Subcutaneous abdominal adipose tissue (tissue), 5 donors: ENCODE measurements around the gene NKAIN2.

Experiments
- H3K27ac ChIP-seq: one replicate; pipeline ENCODE4 v1.7.0; 2013; ENCODE audit warnings: low read depth, mild to moderate bottlenecking, inconsistent platforms, low read length, moderate library complexity
- H3K27me3 ChIP-seq, 5 donors: one replicate each; pipeline ENCODE4 v1.7.0; 2013; ENCODE audit warnings: low read length in 5 of 5, inconsistent platforms in 1 of 5; ENCODE audit not compliant: control insufficient read depth in 5 of 5, insufficient read depth in 4 of 5
- H3K36me3 ChIP-seq, 5 donors: one replicate each; pipeline ENCODE4 v1.7.0; 2013; ENCODE audit warnings: low read length in 5 of 5; ENCODE audit not compliant: control insufficient read depth in 5 of 5, insufficient read depth in 5 of 5
- H3K4me1 ChIP-seq, 5 donors: one replicate each; pipeline ENCODE4 v1.7.0; 2013; ENCODE audit warnings: low read length in 5 of 5, mild to moderate bottlenecking in 3 of 5, moderate library complexity in 1 of 5; ENCODE audit not compliant: control insufficient read depth in 5 of 5, insufficient read depth in 5 of 5
- H3K4me3 ChIP-seq, 5 donors: one replicate each; pipeline ENCODE4 v1.7.0; 2013; ENCODE audit warnings: low read length in 5 of 5, low read depth in 1 of 5
- H3K9ac ChIP-seq, 5 donors: one replicate each; pipeline ENCODE4 v1.7.0; 2013; ENCODE audit warnings: low read length in 5 of 5, mild to moderate bottlenecking in 4 of 5, moderate library complexity in 3 of 5
- H3K9me3 ChIP-seq, 5 donors: one replicate each; pipeline ENCODE4 v1.7.0; 2013; ENCODE audit warnings: low read length in 5 of 5; ENCODE audit not compliant: control insufficient read depth in 5 of 5
- donor health status: healthy.
- donor health status: healthy.
- donor health status: healthy.
- donor health status: healthy.
- donor health status: healthy.

NKAIN2 gene

GRCh38 chr6:124798942-124799496 is 995.4 kb downstream of the NKAIN2 start:
- H3K9me3 ChIP-seq: no peaks in the 10 kb centered on the region
- no peaks in the 10 kb centered on the region for H3K36me3 ChIP-seq
- no peak overlapping the region for H3K9ac ChIP-seq
- H3K4me1 ChIP-seq: no peaks in the 10 kb centered on the region
- no peaks in the 10 kb centered on the region for H3K27me3 ChIP-seq
- no peak overlapping the region for H3K4me3 ChIP-seq
- H3K27ac ChIP-seq: no peak overlapping the region

GRCh38 chr6:124799638-124800037 is 996.0 kb downstream of the NKAIN2 start:
- Histone ChIP-seq H3K36me3 (no peaks in the 10 kb centered on the region), H3K9me3 (no peaks in the 10 kb centered on the region), H3K27me3 (no peaks in the 10 kb centered on the region), H3K4me1 (no peaks in the 10 kb centered on the region), H3K4me3 (no peak overlapping the region), H3K27ac (no peak overlapping the region), H3K9ac (no peak overlapping the region)

GRCh38 chr6:124800222-124800621 is 996.6 kb downstream of the NKAIN2 start:
- no peak overlapping the region for H3K9ac ChIP-seq
- no peaks in the 10 kb centered on the region for H3K36me3 ChIP-seq
- no peak overlapping the region for H3K27ac ChIP-seq
- no peaks in the 10 kb centered on the region for H3K27me3 ChIP-seq
- no peaks in the 10 kb centered on the region for H3K9me3 ChIP-seq
- H3K4me3 ChIP-seq: no peak overlapping the region
- no peaks in the 10 kb centered on the region for H3K4me1 ChIP-seq

GRCh38 chr6:124812067-124812466 is 1008.4 kb downstream of the NKAIN2 start:
- H3K9me3 ChIP-seq: no peaks in the 10 kb centered on the region

GRCh38 chr6:124819346-124819745 is 1015.7 kb downstream of the NKAIN2 start:
- H3K9ac ChIP-seq: no peak overlapping the region
- H3K4me1 ChIP-seq: no peaks in the 10 kb centered on the region
- H3K9me3 ChIP-seq: no peaks in the 10 kb centered on the region

More at GRCh38 chr6:124812067-124812466, 1008.4 kb downstream of the NKAIN2 start:
- Histone ChIP-seq H3K27ac (no peak overlapping the region), H3K4me3 (no peak overlapping the region), H3K36me3 (no peaks in the 10 kb centered on the region), H3K9ac (no peak overlapping the region), H3K27me3 (no peaks in the 10 kb centered on the region), H3K4me1 (no peaks in the 10 kb centered on the region)

GRCh38 chr6:124822204-124822613 is 1018.5 kb downstream of the NKAIN2 start:
- no peaks in the 10 kb centered on the region for H3K9me3 ChIP-seq

More at GRCh38 chr6:124819346-124819745, 1015.7 kb downstream of the NKAIN2 start:
- Histone ChIP-seq H3K4me3 (no peak overlapping the region), H3K36me3 (no peaks in the 10 kb centered on the region), H3K27me3 (no peaks in the 10 kb centered on the region), H3K27ac (no peak overlapping the region)

GRCh38 chr6:124822721-124823120 is 1019.1 kb downstream of the NKAIN2 start:
- Histone ChIP-seq H3K4me1 (no peaks in the 10 kb centered on the region), H3K27ac (no peak overlapping the region), H3K9ac (no peak overlapping the region), H3K9me3 (no peaks in the 10 kb centered on the region), H3K27me3 (no peaks in the 10 kb centered on the region), H3K36me3 (no peaks in the 10 kb centered on the region), H3K4me3 (no peak overlapping the region)

More at GRCh38 chr6:124822204-124822613, 1018.5 kb downstream of the NKAIN2 start:
- Histone ChIP-seq H3K9ac (no peak overlapping the region), H3K4me1 (no peaks in the 10 kb centered on the region), H3K27ac (no peak overlapping the region), H3K4me3 (no peak overlapping the region), H3K36me3 (no peaks in the 10 kb centered on the region), H3K27me3 (no peaks in the 10 kb centered on the region)

GRCh38 chr6:124823240-124824111 is 1019.8 kb downstream of the NKAIN2 start:
- no peaks in the 10 kb centered on the region for H3K36me3 ChIP-seq

GRCh38 chr6:124825564-124825963 is 1021.9 kb downstream of the NKAIN2 start:
- no peak overlapping the region for H3K4me3 ChIP-seq
- H3K27ac ChIP-seq: no peak overlapping the region
- no peak overlapping the region for H3K9ac ChIP-seq
- H3K27me3 ChIP-seq: no peaks in the 10 kb centered on the region
- no peaks in the 10 kb centered on the region for H3K4me1 ChIP-seq
- H3K36me3 ChIP-seq: no peaks in the 10 kb centered on the region
- H3K9me3 ChIP-seq: no peaks in the 10 kb centered on the region

More at GRCh38 chr6:124823240-124824111, 1019.8 kb downstream of the NKAIN2 start:
- Histone ChIP-seq H3K4me1 (no peaks in the 10 kb centered on the region), H3K9me3 (no peaks in the 10 kb centered on the region), H3K27me3 (no peaks in the 10 kb centered on the region), H3K9ac (no peak overlapping the region), H3K4me3 (no peak overlapping the region), H3K27ac (no peak overlapping the region)

GRCh38 chr6:124829822-124830221 is 1026.2 kb downstream of the NKAIN2 start:
- Histone ChIP-seq H3K4me3 (no peak overlapping the region), H3K36me3 (no peaks in the 10 kb centered on the region), H3K9me3 (no peaks in the 10 kb centered on the region), H3K9ac (no peak overlapping the region), H3K27me3 (no peaks in the 10 kb centered on the region), H3K27ac (no peak overlapping the region), H3K4me1 (no peaks in the 10 kb centered on the region)
